ENCODE data around the gene COL28A1.

DNA sequence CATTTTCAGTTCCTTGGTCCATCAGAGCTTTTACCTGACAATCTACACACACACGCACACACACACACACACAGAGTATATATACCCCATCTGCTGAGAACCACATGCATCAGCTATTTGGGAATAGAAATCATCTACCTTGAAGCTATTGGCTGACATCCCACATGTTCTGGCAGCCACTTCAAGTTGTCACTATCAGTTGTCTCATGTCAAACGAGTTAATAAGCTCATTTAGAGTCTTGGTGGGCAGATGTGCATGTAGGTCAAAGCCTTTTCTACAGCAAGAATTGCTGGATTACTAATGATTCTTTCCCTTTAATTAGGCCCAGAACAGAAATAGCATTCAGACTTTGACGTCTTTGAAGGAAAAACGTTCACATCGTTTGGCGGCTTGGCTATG is 36.8 kb downstream of the COL28A1 start:
- TF ChIP-seq, protein P1, sequence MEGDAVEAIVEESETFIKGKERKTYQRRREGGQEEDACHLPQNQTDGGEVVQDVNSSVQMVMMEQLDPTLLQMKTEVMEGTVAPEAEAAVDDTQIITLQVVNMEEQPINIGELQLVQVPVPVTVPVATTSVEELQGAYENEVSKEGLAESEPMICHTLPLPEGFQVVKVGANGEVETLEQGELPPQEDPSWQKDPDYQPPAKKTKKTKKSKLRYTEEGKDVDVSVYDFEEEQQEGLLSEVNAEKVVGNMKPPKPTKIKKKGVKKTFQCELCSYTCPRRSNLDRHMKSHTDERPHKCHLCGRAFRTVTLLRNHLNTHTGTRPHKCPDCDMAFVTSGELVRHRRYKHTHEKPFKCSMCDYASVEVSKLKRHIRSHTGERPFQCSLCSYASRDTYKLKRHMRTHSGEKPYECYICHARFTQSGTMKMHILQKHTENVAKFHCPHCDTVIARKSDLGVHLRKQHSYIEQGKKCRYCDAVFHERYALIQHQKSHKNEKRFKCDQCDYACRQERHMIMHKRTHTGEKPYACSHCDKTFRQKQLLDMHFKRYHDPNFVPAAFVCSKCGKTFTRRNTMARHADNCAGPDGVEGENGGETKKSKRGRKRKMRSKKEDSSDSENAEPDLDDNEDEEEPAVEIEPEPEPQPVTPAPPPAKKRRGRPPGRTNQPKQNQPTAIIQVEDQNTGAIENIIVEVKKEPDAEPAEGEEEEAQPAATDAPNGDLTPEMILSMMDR (optimal IDR thresholded peaks at IDR 0.05 in 1 of 3, IDR thresholded peaks at IDR 0.05 in 1 of 3, conservative IDR thresholded peaks at IDR 0.05 in 1 of 3; ENCODE audit: extremely low read depth in 1 of 3, insufficient read depth in 2 of 3, low read length in 3 of 3), result no peak
- TF ChIP-seq EZH2 (IDR thresholded peaks at IDR 0.05; ENCODE audit: low read length), result no peak
